Measurements from ENCODE around the gene ADAM10. TPM values are rescaled to one million over a fixed set of nuclear protein-coding genes. Genes with fewer than 3 reads are reported as not detected.

ADAM10 gene
- total RNA-seq, 2 donors from 2014 or later = 79.8 to 84.8 TPM

DNA sequence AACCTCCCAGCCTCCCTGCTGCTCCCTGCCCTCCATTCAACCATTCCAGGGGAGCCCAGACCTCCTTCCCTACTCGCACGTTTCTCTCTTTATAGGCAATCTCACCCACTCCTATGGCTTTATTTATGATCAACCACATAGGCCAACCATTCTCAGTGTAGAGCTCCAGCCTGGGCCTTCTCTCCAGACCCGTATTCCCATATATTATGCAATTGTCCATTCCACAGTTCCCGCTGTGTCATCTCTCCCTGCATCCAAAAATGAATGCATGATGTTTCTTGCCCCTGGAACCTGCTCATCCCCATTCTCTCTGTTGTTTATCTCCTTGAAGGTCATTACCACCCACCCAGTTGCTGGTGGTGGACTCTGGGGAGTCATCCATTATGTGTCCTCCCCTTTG lies 177.0 kb downstream of the ADAM10 start:
- ATAC-seq (no peak), DNase-seq (no peak)
- intact Hi-C loops (cut with DNase I) = no loop called here

DNA sequence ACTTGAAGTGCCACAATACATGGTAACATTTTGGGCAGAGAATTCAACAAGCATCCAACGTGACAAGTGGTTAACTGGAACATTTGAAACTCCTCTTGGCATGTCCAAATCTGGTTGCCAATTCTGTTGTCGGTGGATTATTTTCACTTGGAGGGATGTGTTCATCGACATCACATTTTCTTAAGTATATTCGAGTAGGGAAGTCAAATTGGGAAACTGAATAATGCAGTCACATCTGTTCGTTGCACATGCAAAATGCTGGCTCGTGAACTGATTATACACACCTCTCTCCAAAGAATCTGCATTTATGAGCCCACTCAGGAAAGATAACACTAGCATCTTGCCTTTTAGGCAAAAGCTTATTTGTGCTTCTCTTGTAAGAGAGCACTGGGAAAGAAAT lies 178.0 kb downstream of the ADAM10 start:
- DNase-seq = no peak
- intact Hi-C loops (cut with DNase I) = no loop called here
- no peak for ATAC-seq

DNA sequence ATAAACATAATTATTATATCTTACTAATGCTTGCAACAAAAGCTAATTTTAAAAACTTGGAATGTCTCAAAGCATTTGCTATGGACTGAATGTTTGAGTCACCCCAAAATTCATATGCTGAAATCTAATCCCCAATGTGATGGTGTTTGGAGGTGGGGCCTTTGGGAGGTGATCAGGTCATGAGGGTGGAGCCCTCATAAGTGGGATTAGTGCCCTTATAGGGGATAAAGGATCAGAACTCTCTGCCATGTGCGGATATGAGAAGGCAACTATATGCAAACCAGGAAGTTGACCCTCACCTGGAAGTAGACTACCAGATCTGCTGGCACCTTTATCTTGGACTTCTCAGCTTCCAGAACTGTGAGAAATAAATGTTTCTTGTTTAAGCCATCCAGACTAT lies 180.1 kb downstream of the ADAM10 start:
- intact Hi-C loops (cut with DNase I) = no loop called here
- no peak for DNase-seq
- no peak for ATAC-seq

DNA sequence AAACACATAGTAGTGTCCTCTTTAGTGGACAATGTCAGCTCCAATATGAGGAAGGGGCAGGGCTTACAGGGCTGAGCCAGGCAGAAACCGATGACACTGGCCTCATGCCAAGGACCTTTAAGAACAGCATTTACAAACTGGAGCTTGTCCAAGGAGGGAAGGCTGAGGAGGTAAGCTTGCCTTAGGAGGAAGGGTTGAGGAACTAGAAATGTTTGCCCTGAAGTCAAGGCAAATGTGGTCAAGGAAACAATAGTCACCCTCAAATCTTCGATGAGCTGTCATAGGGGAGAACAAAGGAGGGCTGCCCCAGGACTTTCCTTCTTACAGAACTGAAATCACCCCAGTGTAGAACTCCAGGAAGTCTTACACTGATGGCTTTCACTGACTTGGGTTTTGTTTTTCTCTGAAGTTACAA lies 181.3 kb downstream of the ADAM10 start:
- DNase-seq = peak; percentile 48
- peak; percentile 12 to 41 for ATAC-seq
- intact Hi-C loops (cut with DNase I) = no loop called here

DNA sequence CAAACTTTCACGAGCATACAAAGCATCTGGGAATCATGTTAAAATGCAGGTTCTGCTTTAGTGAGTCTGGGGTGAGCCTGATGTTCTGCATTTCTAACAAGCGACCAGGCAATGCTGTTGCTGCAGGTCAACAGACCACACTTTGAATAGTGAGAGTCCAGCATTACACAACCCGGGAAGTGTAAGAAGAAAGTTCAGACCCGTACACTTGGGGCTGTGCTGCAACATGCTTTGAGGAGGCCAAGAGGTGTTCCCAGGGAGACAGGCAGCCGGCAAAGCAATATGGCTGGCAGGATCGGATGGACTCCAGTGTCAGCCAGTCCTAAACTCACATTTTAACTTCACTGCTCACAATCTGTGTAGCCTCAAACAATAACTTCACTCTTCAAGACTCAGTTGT lies 183.5 kb downstream of the ADAM10 start:
- intact Hi-C loops (cut with DNase I) = no loop called here
- ATAC-seq (peak in 1 of 2 donors; percentile 80), DNase-seq (no peak)

DNA sequence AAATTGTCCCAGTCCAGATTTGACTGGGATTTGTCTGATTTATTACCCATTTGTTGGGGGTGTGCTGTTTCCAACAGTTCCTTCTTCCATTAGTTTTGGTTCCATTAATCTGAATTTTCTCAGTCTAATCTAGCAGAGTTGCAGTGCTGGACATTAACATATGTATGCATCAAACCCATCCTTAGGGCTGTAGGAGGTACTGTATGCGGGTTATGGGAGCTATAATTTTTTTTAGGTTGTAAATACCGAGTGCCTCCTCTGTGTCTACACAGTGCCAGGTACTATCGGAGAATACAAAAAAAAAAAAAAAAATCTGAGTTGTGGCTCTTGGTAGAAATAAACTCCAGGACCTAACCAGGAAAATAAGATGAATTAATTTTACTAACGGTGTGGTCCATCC lies 183.9 kb downstream of the ADAM10 start:
- DNase-seq (no peak), ATAC-seq (no peak)
- intact Hi-C loops (cut with DNase I) = no loop called here

DNA sequence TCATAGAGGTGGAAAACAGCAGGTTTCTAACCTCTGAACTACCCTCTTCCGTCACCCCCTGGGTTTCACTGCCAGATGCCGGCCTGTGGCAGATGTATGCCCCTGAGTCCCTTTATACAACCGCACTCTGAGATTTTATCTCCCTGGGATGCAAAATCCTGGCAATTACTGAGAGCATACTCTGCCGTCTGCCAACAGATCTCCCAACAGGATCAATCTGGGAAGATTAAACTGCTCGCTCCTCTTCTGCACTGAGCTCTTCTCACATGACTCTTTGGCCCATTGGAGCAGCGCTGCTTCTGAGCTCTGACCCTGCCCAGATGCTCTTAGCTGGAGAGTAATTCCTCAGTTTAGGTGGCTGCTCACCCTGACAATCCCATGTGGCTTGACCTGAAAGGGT lies 184.5 kb downstream of the ADAM10 start:
- intact Hi-C loops (cut with DNase I) = no loop called here
- DNase-seq = no peak
- ATAC-seq = peak in 1 of 2 donors; percentile 8

DNA sequence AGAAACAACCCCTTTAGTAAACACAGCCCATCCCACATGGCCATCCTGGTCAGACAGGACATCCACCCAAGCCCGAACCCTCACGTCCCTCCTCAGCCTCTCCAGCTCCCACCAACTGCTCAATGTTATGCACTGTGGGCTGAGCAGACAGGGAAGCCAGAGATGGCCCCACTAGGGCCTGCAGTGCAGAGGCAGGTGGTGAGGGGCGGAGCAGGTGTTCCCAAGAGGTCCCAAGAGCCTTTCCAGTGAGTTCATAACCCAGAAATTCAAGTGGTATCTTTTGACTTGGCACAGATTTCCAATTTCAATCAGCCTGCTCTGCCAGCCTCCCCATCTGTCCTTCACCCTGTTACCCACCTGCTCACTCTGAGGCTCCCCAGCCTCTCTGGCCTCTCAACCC lies 187.4 kb downstream of the ADAM10 start:
- intact Hi-C loops (cut with DNase I) = no loop called here
- no peak for ATAC-seq
- no peak for DNase-seq

DNA sequence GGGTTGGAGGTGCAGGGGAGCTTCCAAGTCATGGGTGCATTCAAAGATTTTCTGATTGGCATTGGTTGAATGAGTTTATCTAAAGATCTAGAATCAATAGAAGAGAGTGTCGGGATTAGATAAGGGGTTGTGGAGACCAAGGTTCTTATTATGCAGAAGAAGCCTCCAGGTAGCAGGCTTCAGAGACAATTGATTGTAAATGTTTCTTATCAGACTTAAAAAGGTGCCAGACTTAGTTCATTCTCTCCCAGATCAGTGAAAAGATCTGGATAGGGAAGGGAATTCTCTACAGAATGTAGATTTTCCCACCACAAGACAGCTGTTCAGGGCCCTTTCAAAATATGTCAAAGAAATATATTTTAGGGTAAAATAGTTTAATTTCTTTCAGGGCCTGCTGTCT lies 188.2 kb downstream of the ADAM10 start:
- no peak for DNase-seq
- ATAC-seq = no peak
- intact Hi-C loops (cut with DNase I) = no loop called here

DNA sequence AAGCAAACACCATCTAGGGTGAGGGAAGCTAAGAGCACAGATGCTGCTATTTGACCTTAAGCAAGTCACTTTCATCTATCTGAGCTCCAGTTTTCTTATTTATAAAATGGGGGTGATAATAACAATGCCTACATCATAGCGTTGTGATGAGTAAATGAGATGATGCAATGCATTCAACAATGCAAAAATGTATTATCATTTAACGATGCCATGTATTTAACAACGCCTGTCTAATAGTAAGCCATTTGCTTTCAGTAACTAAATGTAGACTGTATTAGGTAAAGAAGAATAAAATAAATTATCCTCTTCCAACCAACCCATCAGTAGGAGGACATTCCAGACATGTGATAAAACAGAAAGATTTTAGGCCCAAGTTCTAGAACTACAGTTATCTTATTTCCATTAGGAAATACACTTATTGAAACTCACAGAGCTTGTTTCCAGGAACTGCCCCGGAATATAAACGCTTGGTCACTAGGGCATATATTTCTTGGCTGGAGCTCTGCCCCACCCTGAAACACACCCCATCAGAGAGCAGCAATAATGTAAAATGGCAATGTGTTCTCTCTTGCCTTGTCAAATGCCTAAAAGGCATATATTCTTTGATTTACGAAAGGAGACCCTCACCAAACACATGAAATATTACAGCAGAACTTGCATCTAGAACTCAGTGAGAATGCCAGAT lies 189.5 kb downstream of the ADAM10 start:
- peak in 1 of 2 donors; percentile 27 for ATAC-seq
- intact Hi-C loops (cut with DNase I) = no loop called here
- no peak for DNase-seq

DNA sequence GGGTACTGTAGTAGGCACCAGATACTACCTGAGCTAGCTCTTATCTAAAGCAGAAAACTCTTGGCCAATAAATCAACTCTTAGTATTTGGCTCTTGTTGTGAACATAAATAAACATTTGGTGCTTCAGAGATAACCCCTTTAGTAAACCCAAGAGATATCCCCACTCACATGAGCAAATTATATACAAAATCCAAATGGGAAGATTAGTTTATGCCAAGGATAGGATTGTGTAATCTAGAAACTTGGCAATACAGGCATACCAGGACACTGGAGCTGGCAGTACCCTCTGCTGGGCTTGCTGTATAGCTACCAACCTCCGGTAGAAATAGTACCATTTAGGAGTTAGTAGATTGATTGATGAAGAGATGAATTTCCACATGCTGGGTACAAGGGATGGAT lies 190.7 kb downstream of the ADAM10 start:
- DNase-seq = no peak
- intact Hi-C loops (cut with DNase I) = no loop called here
- ATAC-seq = no peak

DNA sequence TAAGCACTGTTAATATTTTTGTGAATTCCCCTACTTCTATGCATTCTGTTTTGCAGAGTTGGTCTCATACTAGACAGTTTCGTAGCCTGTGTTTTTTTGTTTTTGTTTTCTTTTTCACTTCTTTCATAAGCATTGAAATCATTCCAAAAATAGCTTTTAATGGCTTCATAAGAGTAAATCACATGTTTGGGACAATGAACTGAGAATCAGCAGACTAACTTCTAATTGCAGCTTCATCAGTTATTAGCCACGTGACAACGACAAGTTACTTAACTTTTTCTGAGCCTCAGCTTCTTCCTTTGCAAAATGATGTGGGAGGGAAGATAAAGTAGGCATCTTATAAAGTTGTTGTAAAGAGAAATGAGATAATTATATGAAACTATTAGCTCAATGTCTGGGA lies 193.0 kb downstream of the ADAM10 start:
- DNase-seq (no peak), ATAC-seq (no peak)
- intact Hi-C loops (cut with DNase I) = no loop called here

DNA sequence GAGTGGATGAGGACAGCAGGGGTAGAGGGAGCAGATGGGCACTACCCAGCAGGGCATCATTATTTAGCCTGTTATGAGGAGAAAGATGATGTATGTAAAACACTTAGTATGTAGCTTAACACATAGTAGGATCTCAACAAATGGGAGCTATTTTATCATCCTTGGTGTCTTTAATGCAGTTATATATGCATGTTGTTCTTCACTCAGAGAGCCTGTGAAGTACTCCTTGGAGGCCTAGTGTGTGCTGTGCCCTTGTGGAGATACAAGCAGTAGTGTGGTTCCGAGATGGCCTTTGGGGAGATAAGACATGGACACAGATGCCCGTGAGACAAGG lies 193.5 kb downstream of the ADAM10 start:
- no peak for ATAC-seq
- intact Hi-C loops (cut with DNase I) = no loop called here
- DNase-seq = no peak

DNA sequence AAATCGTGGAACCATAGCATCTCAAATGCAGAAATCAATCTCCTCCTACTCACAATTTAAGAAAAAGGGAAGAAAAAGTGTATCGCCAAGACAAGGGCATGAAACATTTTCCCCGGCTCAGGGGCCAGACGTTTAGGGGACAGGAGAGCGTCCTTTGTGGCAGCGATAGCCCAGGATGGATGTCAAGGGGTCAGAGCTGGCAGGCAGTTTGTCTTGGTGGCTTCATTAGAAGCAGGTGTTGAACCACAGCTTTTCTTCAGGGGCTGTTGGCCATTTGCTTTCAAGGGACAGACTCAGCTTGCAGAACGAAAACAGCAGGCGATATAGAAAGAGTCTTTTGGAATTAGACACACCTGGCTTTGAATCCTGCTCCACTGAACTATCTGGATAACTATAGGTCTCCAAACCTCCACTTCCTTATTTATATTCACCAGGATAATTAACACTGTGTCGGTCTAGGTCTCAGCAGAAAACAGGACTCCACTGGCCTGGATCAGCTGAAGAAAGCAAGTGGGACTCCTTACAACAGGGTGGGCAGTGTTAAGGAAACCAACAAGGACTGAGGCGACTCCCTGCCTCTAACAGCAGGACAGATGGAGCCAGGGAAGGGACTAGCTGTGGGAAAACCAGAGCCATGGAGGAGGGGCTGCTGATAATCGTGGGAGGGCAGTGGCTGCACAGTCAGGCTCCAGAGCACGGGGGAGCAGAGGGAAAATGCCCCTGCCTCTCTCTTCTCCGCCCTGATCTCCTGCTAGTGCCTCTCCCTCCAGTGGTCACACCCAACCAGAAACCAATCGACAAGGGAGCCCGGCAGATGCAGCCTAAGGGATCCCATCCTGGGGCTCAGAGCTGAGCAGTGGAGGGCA lies 194.1 kb downstream of the ADAM10 start:
- ATAC-seq (peak in 1 of 2 donors; percentile 8), DNase-seq (no peak)
- intact Hi-C loops (cut with DNase I) = no loop called here

DNA sequence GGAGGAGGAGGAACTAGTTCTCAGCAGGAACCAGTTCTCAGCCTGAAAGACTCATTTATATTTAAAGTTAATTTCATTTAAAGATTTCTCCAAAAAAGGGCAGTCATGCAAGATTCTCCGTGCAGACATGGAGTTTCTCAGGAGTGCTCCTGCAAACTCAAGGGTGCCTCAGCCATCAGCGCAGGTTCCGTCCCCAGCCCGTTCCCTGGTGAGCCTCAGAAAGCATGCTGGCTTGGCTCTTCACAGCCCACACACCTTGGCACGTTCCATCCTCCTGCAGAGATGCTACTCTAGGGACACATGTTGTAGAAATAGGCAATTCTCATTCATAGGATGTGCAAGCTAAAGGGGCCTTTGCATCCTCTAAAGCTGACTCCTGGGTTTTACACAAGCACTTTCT lies 194.7 kb downstream of the ADAM10 start:
- DNase-seq (no peak), ATAC-seq (no peak)
- intact Hi-C loops (cut with DNase I) = no loop called here

DNA sequence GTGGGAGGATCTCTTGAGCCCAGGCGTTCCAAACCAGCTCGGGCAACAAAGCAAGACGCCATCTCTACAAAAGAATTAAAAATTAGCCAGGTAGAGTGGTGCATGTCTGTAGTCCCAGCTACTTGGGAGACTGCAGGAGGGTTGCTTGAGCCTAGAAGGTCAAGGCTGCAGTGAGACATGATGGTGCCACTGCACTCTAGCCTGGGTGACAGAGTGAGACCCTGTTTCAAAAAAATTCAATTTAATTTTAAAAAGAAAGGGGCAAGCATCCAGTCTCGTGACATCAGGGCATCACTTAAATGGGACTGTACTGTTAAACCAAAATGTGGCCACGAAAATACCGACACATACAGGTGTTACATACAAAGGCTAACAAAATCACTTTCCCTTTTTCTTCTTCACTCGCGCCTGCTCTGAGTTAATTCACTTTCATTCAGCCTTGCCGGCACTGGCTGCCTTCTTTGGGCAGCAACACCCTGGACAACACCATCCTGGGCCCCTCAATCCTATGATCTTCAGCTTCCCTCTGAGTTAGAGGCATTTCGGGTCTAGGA lies 196.1 kb downstream of the ADAM10 start:
- ATAC-seq (no peak), DNase-seq (no peak)
- intact Hi-C loops (cut with DNase I) = no loop called here

DNA sequence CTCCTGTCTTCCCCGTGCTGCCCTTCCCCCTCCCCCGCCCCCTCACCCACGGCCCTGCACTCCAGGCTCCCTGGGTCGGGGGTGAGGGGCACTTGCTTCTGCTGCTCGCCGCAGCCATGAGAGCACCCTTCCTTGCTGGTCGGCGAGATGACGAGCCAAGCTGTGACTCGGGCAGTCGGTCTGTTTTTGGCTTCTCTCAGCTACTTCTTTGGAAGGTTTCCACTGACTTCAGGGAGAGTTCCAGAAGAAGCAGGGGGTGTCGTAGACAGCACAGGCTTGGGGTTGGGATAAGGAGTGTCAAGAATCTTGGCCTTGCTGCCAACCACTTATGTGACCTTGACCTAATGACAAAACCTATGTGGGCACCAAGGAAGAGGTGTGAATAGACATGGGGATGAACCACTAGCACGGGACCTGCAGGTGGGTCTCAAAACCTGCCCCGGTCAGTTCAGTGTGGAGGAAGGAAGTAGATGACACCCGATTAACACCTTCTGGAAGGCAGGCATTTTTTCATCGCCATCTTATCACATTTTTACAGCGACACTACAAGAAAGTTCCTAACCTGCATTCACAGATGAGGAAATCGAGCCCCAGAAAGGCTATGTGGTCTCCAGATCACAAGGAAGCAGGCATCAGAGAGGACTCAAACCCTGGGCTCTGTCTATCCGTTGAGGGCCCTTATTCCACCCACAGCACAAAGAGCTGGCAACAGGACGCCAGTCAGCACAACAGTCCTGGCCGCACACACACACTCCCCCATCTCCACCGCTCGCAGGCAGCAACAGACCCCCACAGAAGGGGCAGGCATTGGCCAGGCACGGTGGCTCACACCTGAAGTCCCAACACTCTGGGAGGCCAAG lies 196.8 kb downstream of the ADAM10 start:
- intact Hi-C loops (cut with DNase I) = no loop called here
- ATAC-seq (peak; percentile 12 to 18), DNase-seq (no peak)

DNA sequence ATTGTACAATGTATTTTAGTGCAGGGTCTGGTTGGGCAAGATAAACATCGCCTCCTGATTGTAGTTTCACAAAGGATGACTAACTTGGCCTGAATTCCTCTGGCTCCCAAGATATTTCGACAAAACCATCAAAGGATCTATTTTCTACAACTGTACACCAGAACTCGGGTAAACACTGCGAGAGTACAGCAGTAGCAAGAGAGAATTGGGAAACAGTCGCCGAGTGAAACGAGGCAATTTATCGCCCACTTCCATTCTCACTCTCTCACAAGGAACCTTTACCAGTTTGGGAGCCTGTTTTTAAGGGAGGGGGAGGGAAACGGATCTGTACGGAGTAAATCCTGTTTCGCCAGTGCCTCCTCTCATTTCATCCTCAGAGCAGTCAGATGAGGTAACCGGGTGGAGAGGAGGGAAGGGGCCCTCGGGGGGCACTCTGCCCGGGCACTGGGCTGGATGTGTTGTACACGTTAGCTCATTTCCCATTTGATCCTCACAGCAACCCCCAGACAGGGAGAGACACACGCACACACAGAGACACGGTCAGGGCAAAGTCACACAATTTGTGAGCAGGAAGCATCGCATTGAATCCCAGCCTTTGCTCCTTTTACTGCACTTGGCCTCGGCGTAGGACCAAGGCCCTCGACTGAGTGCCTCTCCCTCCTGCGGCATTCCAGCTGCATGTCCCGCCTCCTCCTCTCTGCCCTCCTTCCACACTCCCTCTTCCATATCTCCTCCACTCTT lies 197.6 kb downstream of the ADAM10 start:
- ATAC-seq (peak; percentile 44 to 50), DNase-seq (no peak)
- intact Hi-C loops (cut with DNase I) = no loop called here
